Endothelial cell of umbilical vein (primary cell): ENCODE data around the gene NT5C1B.

ENCODE experiments used
- CTCF ChIP-seq, 2 donors: IDR thresholded peaks; 1 replicate in 1 of 2; 2 replicates in 1 of 2; pipeline ENCODE4 v1.5.1; 2011; ENCODE audit warnings: low read length in 2 of 2, mild to moderate bottlenecking in 2 of 2, moderate library complexity in 2 of 2, control low read depth in 1 of 2, inconsistent platforms in 1 of 2, low read depth in 1 of 2; ENCODE audit not compliant: insufficient read depth in 1 of 2; ENCODE audit errors: extremely low read depth in 1 of 2
- EZH2 ChIP-seq: IDR thresholded peaks from 2 replicates; pipeline ENCODE4 v1.6.1; 2012; ENCODE audit warnings: borderline replicate concordance, low read depth, mild to moderate bottlenecking, moderate library complexity, low read length, inconsistent platforms; ENCODE audit not compliant: severe bottlenecking
- POLR2A ChIP-seq: IDR thresholded peaks from 2 replicates; pipeline ENCODE4 v1.6.1; 2012; ENCODE audit warnings: low read depth, mild to moderate bottlenecking, control low read depth, low read length
- POLR2AphosphoS5 ChIP-seq: IDR thresholded peaks from 2 replicates; pipeline ENCODE4 v1.6.1; 2012; ENCODE audit warnings: low read depth, mild to moderate bottlenecking, control low read depth, low read length, moderate library complexity; ENCODE audit not compliant: insufficient read depth

GRCh38 chr2:18611184-18611583, 21.8 kb upstream of the NT5C1B start:
- TF ChIP-seq CTCF (IDR thresholded peaks at IDR 0.05; ENCODE audit: extremely low read depth in 1 of 2, insufficient read depth in 1 of 2, low read depth in 1 of 2, low read length in 2 of 2) = no peak
- TF ChIP-seq POLR2A = no peak
- no peak for TF ChIP-seq EZH2
- TF ChIP-seq POLR2AphosphoS5 = no peak
